GM10847 (cell line): ENCODE measurements around the gene PCSK9.

Source experiments
- POLR2A ChIP-seq: IDR thresholded peaks from 2 replicates; pipeline ENCODE4 v1.6.1; 2011; ENCODE audit not compliant: insufficient read length; ENCODE audit errors: extremely low read depth

PCSK9 gene

GRCh38 chr1:55049271-55049913 is 10.0 kb downstream of the PCSK9 start:
- TF ChIP-seq POLR2A: no peak

GRCh38 chr1:55049914-55050278 is 10.5 kb downstream of the PCSK9 start:
- no peak for TF ChIP-seq POLR2A

- TF ChIP-seq POLR2A: no peak
Measured at GRCh38 chr1:55050283-55050682, 10.9 kb downstream of the PCSK9 start.

- TF ChIP-seq POLR2A: no peak
Measured at GRCh38 chr1:55051169-55051568, 11.8 kb downstream of the PCSK9 start.

GRCh38 chr1:55051621-55052020 is 12.3 kb downstream of the PCSK9 start:
- no peak for TF ChIP-seq POLR2A

- TF ChIP-seq POLR2A: no peak
Measured at GRCh38 chr1:55052221-55053142, 13.1 kb downstream of the PCSK9 start.

GRCh38 chr1:55053265-55053954 is 14.1 kb downstream of the PCSK9 start:
- TF ChIP-seq POLR2A: no peak

- TF ChIP-seq POLR2A: no peak
Measured at GRCh38 chr1:55054396-55054795, 15.0 kb downstream of the PCSK9 start.

GRCh38 chr1:55055084-55055882 is 15.9 kb downstream of the PCSK9 start:
- TF ChIP-seq POLR2A: no peak

GRCh38 chr1:55055951-55056631 is 16.7 kb downstream of the PCSK9 start:
- no peak for TF ChIP-seq POLR2A

- no peak for TF ChIP-seq POLR2A
Measured at GRCh38 chr1:55056632-55056992, 17.3 kb downstream of the PCSK9 start.

- TF ChIP-seq POLR2A: no peak
Measured at GRCh38 chr1:55057270-55057955, 18.1 kb downstream of the PCSK9 start.

- TF ChIP-seq POLR2A: no peak
Measured at GRCh38 chr1:55057956-55058298, 18.6 kb downstream of the PCSK9 start.
